K562 (cell line): ENCODE results near the gene SAMD13. TPM values are rescaled to one million over a fixed set of nuclear protein-coding genes. Genes with fewer than 3 reads are reported as not detected.

ENCODE experiments used
- ATAC-seq: fragments of 200-7000 bp; cut with Tn5 transposase; 3 replicates; pipeline ENCODE4 v1.9.1; 2020; ENCODE audit warnings: moderate library complexity
- BruUV-seq: library from RNA; stranded (reverse); fragments of 400-500 nt; replicated peaks from 2 replicates; lab custom pipeline; 2021; lab: Mats Ljungman, UMichigan
- CTCF ChIA-PET: fragments of 300-600 bp; formaldehyde crosslinking; extraction: SDS; loops from one replicate; lab custom pipeline; 2021; ENCODE audit warnings: low intra/inter-chr PET ratio; lab: Yijun Ruan, JAX
- POLR2A ChIA-PET: fragments of 300-600, 350-650 bp; sonication (Branson Sonifier 250); formaldehyde crosslinking; extraction: SDS; loops from one replicate; lab custom pipeline; 2021; ENCODE audit warnings: antibody characterized with exemption, inconsistent platforms; lab: Yijun Ruan, JAX
- DNase-seq, 4 experiments: peaks; one replicate each; pipeline versions ENCODE4 v3.0.0 to v3.0.0-alpha.2; 2011 to 2018; ENCODE audit warnings: low spot score in 3 of 4, mixed read lengths in 3 of 4; ENCODE audit errors: extremely low read depth in 1 of 4
- FAIRE-seq: peaks from 2 replicates; lab custom pipeline; 2011; peaks lifted over from hg19 to GRCh38; lab: Jason Lieb, UNC
- H2AFZ ChIP-seq: 2 replicates; pipeline ENCODE4 v1.6.0; 2011; ENCODE audit warnings: low read depth, low read length, control low read depth, inconsistent platforms
- H3K27ac ChIP-seq: fragments of 200-600 bp; 3 replicates; pipeline ENCODE4 v1.8.0; 2011; ENCODE audit warnings: low read depth, mild to moderate bottlenecking, control low read depth, inconsistent platforms, low read length, moderate library complexity, mixed read lengths; ENCODE audit errors: extremely low read depth
- H3K27me3 ChIP-seq, 2 experiments: fragments of 300-600 bp in 1 of 2; 2 replicates in 1 of 2; 3 replicates in 1 of 2; pipeline versions ENCODE4 v1.6.0 to v1.8.0; 2011; ENCODE audit warnings: inconsistent platforms in 2 of 2, low read length in 2 of 2, mild to moderate bottlenecking in 1 of 2, mixed read lengths in 1 of 2, moderate library complexity in 1 of 2; ENCODE audit not compliant: control insufficient read depth in 2 of 2, insufficient read depth in 2 of 2
- H3K36me3 ChIP-seq: fragments of 300-600 bp; 3 replicates; pipeline ENCODE4 v1.8.0; 2011; ENCODE audit warnings: mild to moderate bottlenecking, low read length, inconsistent platforms; ENCODE audit not compliant: control insufficient read depth, insufficient read depth
- H3K4me1 ChIP-seq, 2 experiments: fragments of 200-600 bp in 1 of 2; replicated peaks in 1 of 2; 2 replicates in 1 of 2; 3 replicates in 1 of 2; pipeline versions ENCODE4 v1.5.1 to v1.8.0; 2011; ENCODE audit warnings: inconsistent platforms in 2 of 2, low read length in 2 of 2, mild to moderate bottlenecking in 1 of 2, mixed read lengths in 1 of 2, moderate library complexity in 1 of 2; ENCODE audit not compliant: control insufficient read depth in 2 of 2, insufficient read depth in 2 of 2
- H3K4me2 ChIP-seq: 2 replicates; pipeline ENCODE4 v1.6.1; 2011; ENCODE audit warnings: low read length, control low read depth, inconsistent platforms, mixed read lengths; ENCODE audit not compliant: insufficient read depth
- H3K4me3 ChIP-seq: fragments of 200-600 bp; sonication (generic), shearing (Covaris generic); 2 replicates; pipeline ENCODE4 v1.5.1; 2016; ENCODE audit warnings: control low read depth, inconsistent platforms
- H3K79me2 ChIP-seq: fragments of 200-600 bp; 3 replicates; pipeline ENCODE4 v1.8.0; 2011; ENCODE audit warnings: low read length, inconsistent platforms; ENCODE audit not compliant: control insufficient read depth, insufficient read depth
- H3K9ac ChIP-seq, 2 experiments: 2 replicates each; pipeline versions ENCODE4 v1.6.0 to v1.6.1; 2011; ENCODE audit warnings: low read depth in 2 of 2, low read length in 2 of 2, control low read depth in 1 of 2, inconsistent platforms in 1 of 2, mild to moderate bottlenecking in 1 of 2, mixed read lengths in 1 of 2; ENCODE audit not compliant: insufficient read depth in 1 of 2
- H3K9me1 ChIP-seq: one replicate; pipeline ENCODE4 v1.6.0; 2011; ENCODE audit warnings: inconsistent platforms, mild to moderate bottlenecking, low read length, moderate library complexity; ENCODE audit not compliant: control insufficient read depth, insufficient read depth
- H3K9me3 ChIP-seq: replicated peaks from 2 replicates; pipeline ENCODE4 v1.5.1; 2011; ENCODE audit warnings: low read depth, low read length, inconsistent platforms; ENCODE audit not compliant: control insufficient read depth, insufficient read depth
- H4K20me1 ChIP-seq: replicated peaks from 2 replicates; pipeline ENCODE4 v1.6.1; 2011; ENCODE audit warnings: low read length, inconsistent platforms, mixed read lengths; ENCODE audit not compliant: control insufficient read depth, insufficient read depth
- ATF7 ChIP-seq: fragments of 450-650 bp; IDR thresholded peaks from 2 replicates; pipeline ENCODE4 v1.7.1; 2014; ENCODE audit warnings: mild to moderate bottlenecking, moderate library complexity
- HES1 ChIP-seq: fragments of 450-650 bp; IDR thresholded peaks from 2 replicates; pipeline ENCODE4 v1.6.1; 2016; ENCODE audit warnings: low read depth, mild to moderate bottlenecking, moderate library complexity
- L3MBTL2 ChIP-seq: fragments of 450-650 bp; IDR thresholded peaks from 2 replicates; pipeline ENCODE4 v1.6.1; 2016; ENCODE audit warnings: mild to moderate bottlenecking, moderate library complexity
- LEF1 ChIP-seq: fragments of 450-650 bp; IDR thresholded peaks from 2 replicates; pipeline ENCODE4 v1.6.1; 2016; ENCODE audit warnings: mild to moderate bottlenecking
- NFIX ChIP-seq: fragments of 250-450 bp; sonication (Bioruptor Pico); IDR thresholded peaks from 2 replicates; pipeline ENCODE4 v1.4.0; 2020; ENCODE audit warnings: low read depth, mild to moderate bottlenecking, moderate library complexity
- PREB ChIP-seq: sonication (generic); formaldehyde crosslinking; IDR thresholded peaks from 2 replicates; pipeline ENCODE4 v1.8.1; 2023; ENCODE audit warnings: mild to moderate bottlenecking, missing genetic modification reagents
- WGBS: fragments of 100-300 bp; shearing (Covaris generic); methylation state at CpG from one replicate; pipeline ENCODE4 v1.1.6; 2016; ENCODE audit warnings: low coverage, mixed read lengths; ENCODE audit not compliant: insufficient coverage; ENCODE audit errors: missing lambda C conversion rate; 5-methylcytosine and 5-hydroxymethylcytosine counted together
- in situ Hi-C: fragments of 300-500 bp; cut with MboI; formaldehyde crosslinking; loops from 4 replicates; pipeline ENCODE4 v1.15.0; 2018; ENCODE audit warnings: inconsistent platforms, mixed read lengths
- intact Hi-C: fragments of 100-400 bp; cut with micrococcal nuclease; formaldehyde crosslinking; loops from 2 replicates; pipeline ENCODE4 v1.14.2; 2022
- polyA plus RNA-seq, 8 experiments: library from polyadenylated mRNA; depleted of rRNA in 4 of 8; stranded (reverse) in 5 of 8; unstranded in 3 of 8; fragments of >200 nt; fragmentation: Nextera tagmentation in 2 of 8; fragmentation: Illumina TruSeq in 1 of 8; extraction: Ambion mirVana in 2 of 8; extraction: Trizol in 1 of 8; gene quantifications; 2 replicates each; pipeline versions ENCODE4 v1.2.1 to v1.2.3, GENCODE V29; 2011 to 2014; ENCODE audit warnings: inconsistent platforms in 1 of 8, missing spikeins in 1 of 8
- total RNA-seq, 7 experiments: library from RNA; depleted of rRNA in 6 of 7; stranded (reverse); fragments of >200 nt in 6 of 7; fragmentation: Illumina TruSeq in 2 of 7; extraction: Trizol in 2 of 7; gene quantifications; 2 replicates each; pipeline versions ENCODE4 v1.2.1 to v1.2.3, GENCODE V29; 2011 to 2021; ENCODE audit warnings: low replicate concordance in 1 of 7
- TF ChIP-seq, protein P1 (sequence below): fragments of 450-650 bp; IDR thresholded peaks from one replicate; pipeline ENCODE4 v1.6.1; 2018; ENCODE audit warnings: mild to moderate bottlenecking, moderate library complexity; ENCODE audit not compliant: partially characterized antibody

SAMD13 gene
- total and polyA plus RNA-seq, 9 of the 15 experiments (the other 6 are each of a cell fraction or from before 2014, with no cell fraction given): 0.78 to 2.7 (median 1.00) TPM

GRCh38 chr1:84352298-84353106, 51.0 kb downstream of the SAMD13 start:
- FAIRE-seq: no peak
- Histone ChIP-seq H3K4me2 (no peak overlapping the region), H3K9ac (no peak overlapping the region), H2AFZ (no peak overlapping the region), H3K79me2 (no peaks in the 10 kb centered on the region), H3K27ac (no peak overlapping the region), H3K9me3 (no peaks in the 10 kb centered on the region), H3K9me1 (no peaks in the 10 kb centered on the region), H3K4me1 (no peaks in the 10 kb centered on the region; a peak in 2 of 5 replicates), H3K36me3 (no peaks in the 10 kb centered on the region), H4K20me1 (no peaks in the 10 kb centered on the region), H3K27me3 (peaks cover 0 to 4% of the 10 kb centered on the region in 2 experiments; a peak in 1 of 5 replicates), H3K4me3 (no peak overlapping the region)
- 3% methylated on average over 3 of the region's 3 CpGs for WGBS
- no peak for DNase-seq
- ChIA-PET CTCF (no interaction called here), POLR2A (interaction anchor here (0.9 kb wide), 1 partner anchor 78 kb away, joined by 3 read pairs; no protein-coding TSS in a partner anchor)
- in situ Hi-C loops: no loop called here
- no peak for ATAC-seq
- intact Hi-C loops: no loop called here
- BruUV-seq: no TSS peak
- TF ChIP-seq PREB (no peak), L3MBTL2 (no peak), NFIX (no peak), ATF7 (no peak), HES1 (no peak), LEF1 (no peak)
- TF ChIP-seq, protein P1, sequence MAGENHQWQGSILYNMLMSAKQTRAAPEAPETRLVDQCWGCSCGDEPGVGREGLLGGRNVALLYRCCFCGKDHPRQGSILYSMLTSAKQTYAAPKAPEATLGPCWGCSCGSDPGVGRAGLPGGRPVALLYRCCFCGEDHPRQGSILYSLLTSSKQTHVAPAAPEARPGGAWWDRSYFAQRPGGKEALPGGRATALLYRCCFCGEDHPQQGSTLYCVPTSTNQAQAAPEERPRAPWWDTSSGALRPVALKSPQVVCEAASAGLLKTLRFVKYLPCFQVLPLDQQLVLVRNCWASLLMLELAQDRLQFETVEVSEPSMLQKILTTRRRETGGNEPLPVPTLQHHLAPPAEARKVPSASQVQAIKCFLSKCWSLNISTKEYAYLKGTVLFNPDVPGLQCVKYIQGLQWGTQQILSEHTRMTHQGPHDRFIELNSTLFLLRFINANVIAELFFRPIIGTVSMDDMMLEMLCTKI: no peak
